GM23338 (cell line): ENCODE measurements around the gene BMPR1B.

Source experiments
- CREB1 ChIP-seq: fragments of 250-450 bp; sonication (Bioruptor Pico); IDR thresholded peaks from 2 replicates; pipeline ENCODE4 v1.5.0; 2020; ENCODE audit warnings: low read depth, mild to moderate bottlenecking, moderate library complexity
- CTCF ChIP-seq, 2 experiments: fragments of 200-600 bp in 1 of 2; sonication (generic) in 1 of 2; conservative IDR thresholded peaks; 2 replicates each; pipeline versions ENCODE4 v1.5.1 to v1.6.1; 2016 to 2017; ENCODE audit warnings: antibody characterized with exemption in 2 of 2, low read depth in 2 of 2, mild to moderate bottlenecking in 2 of 2, moderate library complexity in 1 of 2
- ETS1 ChIP-seq: IDR thresholded peaks from 2 replicates; pipeline ENCODE4 v1.6.1; 2016; ENCODE audit warnings: antibody characterized with exemption
- EZH2 ChIP-seq: fragments of 200-600 bp; sonication (generic); IDR thresholded peaks from one replicate; pipeline ENCODE4 v1.8.0; 2017; ENCODE audit warnings: antibody characterized with exemption, mild to moderate bottlenecking, low read depth; ENCODE audit not compliant: unreplicated experiment
- EZH2phosphoT487 ChIP-seq: fragments of 200-600 bp; sonication (generic); IDR thresholded peaks from one replicate; pipeline ENCODE4 v1.8.1; 2018; ENCODE audit warnings: antibody characterized with exemption; ENCODE audit not compliant: unreplicated experiment
- JUNB ChIP-seq: IDR thresholded peaks from one replicate; pipeline ENCODE4 v1.6.1; 2016; ENCODE audit warnings: antibody characterized with exemption; ENCODE audit not compliant: unreplicated experiment
- POLR2AphosphoS5 ChIP-seq: IDR thresholded peaks from 2 replicates; pipeline ENCODE4 v1.6.1; 2016; ENCODE audit warnings: antibody characterized with exemption, low read depth
- REST ChIP-seq: IDR thresholded peaks from one replicate; pipeline ENCODE4 v1.6.1; 2018; ENCODE audit warnings: antibody characterized with exemption; ENCODE audit not compliant: unreplicated experiment
- ZNF114 ChIP-seq: fragments of 250-450 bp; sonication (Bioruptor Pico); IDR thresholded peaks from 2 replicates; pipeline ENCODE4 v1.5.0; 2020; ENCODE audit warnings: mild to moderate bottlenecking, moderate library complexity
- ZNF331 ChIP-seq: fragments of 250-450 bp; sonication (Bioruptor Pico); IDR thresholded peaks from 2 replicates; pipeline ENCODE4 v1.5.0; 2020; ENCODE audit warnings: low read depth, mild to moderate bottlenecking, moderate library complexity
- ZNF462 ChIP-seq: fragments of 250-450 bp; sonication (Bioruptor Pico); IDR thresholded peaks from 2 replicates; pipeline ENCODE4 v1.5.0; 2020; ENCODE audit warnings: mild to moderate bottlenecking, moderate library complexity

GRCh38 chr4:94852616-94853015, 94.9 kb downstream of the BMPR1B start:
- TF ChIP-seq CTCF (conservative IDR thresholded peaks at IDR 0.05; ENCODE audit: low read depth in 2 of 2) = no peak
- TF ChIP-seq REST = no peak
- no peak for TF ChIP-seq POLR2AphosphoS5
- TF ChIP-seq EZH2phosphoT487 = no peak
- no peak for TF ChIP-seq JUNB
- no peak for TF ChIP-seq EZH2
- no peak for TF ChIP-seq CREB1 (CRISPR knock-in tag)
- no peak for TF ChIP-seq ZNF114 (CRISPR knock-in tag)
- TF ChIP-seq ZNF331 (CRISPR knock-in tag) = no peak
- TF ChIP-seq ZNF462 (CRISPR knock-in tag) = no peak
- TF ChIP-seq ETS1 = no peak
